Measurements from ENCODE around the gene ISM1. TPM values are rescaled to one million over a fixed set of nuclear protein-coding genes. Genes with fewer than 3 reads are reported as not detected.

The ISM1 gene
- total and polyA plus RNA-seq, 7 donors: 0.60 to 3.3 (median 1.5) TPM; not detected in 1

DNA sequence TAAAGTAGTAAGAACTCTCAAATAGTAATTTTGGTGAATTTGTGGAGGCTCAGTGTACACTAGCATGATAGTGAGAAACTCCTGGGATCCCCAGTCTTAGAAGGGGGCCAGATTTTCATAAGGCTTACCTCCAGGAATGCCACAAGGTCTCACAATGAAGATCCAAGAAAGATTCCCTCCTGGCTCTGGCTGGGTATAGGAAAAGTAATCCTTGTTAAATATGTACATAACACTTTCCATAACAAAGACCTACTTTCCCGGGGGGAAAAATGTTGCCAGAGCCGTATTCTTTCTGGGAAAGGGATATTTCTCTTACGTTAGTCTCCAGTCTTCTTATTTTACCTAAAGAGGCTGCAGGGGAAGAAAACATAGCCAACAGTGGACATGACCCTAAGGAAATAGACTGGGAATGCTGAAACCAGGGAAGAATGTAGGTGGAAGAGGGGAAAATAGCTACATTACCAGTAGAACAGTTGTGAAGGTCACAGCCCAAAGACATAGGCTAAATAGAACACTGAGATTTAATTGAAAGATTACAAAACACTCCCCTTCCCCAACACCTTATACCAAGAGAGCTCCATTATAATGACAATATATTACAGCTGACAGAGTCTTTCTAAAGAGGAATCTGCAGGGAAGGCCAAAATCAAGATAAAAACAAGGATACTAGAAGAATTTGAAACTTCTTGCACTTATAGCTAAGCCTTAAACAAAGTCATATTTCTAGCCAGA, 34.9 kb upstream of the ISM1 start:
- no peaks in the 10 kb centered on the region for H3K36me3 ChIP-seq
- no peak for DNase-seq
- H3K27ac ChIP-seq: no peak overlapping the region
- H3K9me3 ChIP-seq: no peaks in the 10 kb centered on the region
- TF ChIP-seq POLR2AphosphoS5 (IDR thresholded peaks at IDR 0.05) (no peak), EP300 (IDR thresholded peaks at IDR 0.05) (no peak), POLR2A (IDR thresholded peaks at IDR 0.05) (no peak)
- TF ChIP-seq, protein P1, sequence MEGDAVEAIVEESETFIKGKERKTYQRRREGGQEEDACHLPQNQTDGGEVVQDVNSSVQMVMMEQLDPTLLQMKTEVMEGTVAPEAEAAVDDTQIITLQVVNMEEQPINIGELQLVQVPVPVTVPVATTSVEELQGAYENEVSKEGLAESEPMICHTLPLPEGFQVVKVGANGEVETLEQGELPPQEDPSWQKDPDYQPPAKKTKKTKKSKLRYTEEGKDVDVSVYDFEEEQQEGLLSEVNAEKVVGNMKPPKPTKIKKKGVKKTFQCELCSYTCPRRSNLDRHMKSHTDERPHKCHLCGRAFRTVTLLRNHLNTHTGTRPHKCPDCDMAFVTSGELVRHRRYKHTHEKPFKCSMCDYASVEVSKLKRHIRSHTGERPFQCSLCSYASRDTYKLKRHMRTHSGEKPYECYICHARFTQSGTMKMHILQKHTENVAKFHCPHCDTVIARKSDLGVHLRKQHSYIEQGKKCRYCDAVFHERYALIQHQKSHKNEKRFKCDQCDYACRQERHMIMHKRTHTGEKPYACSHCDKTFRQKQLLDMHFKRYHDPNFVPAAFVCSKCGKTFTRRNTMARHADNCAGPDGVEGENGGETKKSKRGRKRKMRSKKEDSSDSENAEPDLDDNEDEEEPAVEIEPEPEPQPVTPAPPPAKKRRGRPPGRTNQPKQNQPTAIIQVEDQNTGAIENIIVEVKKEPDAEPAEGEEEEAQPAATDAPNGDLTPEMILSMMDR (IDR thresholded peaks at IDR 0.05): no peak
- H3K27me3 ChIP-seq: no peaks in the 10 kb centered on the region
- no peaks in the 10 kb centered on the region for H3K4me1 ChIP-seq
- H3K4me3 ChIP-seq: no peak overlapping the region
- intact Hi-C loops (cut with DNase I): no loop called here
- WGBS, 2 donors: 67 to 80% methylated on average over 3 of the region's 3 CpGs

- H3K4me1 ChIP-seq: no peaks in the 10 kb centered on the region
- DNase-seq: no peak
- no peak overlapping the region for H3K27ac ChIP-seq
- no peak for TF ChIP-seq POLR2A (IDR thresholded peaks at IDR 0.05)
- TF ChIP-seq POLR2AphosphoS5 (IDR thresholded peaks at IDR 0.05): no peak
- TF ChIP-seq, protein P1 (IDR thresholded peaks at IDR 0.05): no peak
- no peak for TF ChIP-seq EP300 (IDR thresholded peaks at IDR 0.05)
- 49 to 56% methylated on average over 2 of the region's 2 CpGs for WGBS, 2 donors
- H3K9me3 ChIP-seq: no peaks in the 10 kb centered on the region
- no peaks in the 10 kb centered on the region for H3K27me3 ChIP-seq
- H3K36me3 ChIP-seq: no peaks in the 10 kb centered on the region
- no peak overlapping the region for H3K4me3 ChIP-seq
- intact Hi-C loops (cut with DNase I): no loop called here
Measured at GRCh38 chr20:13187899-13188298, 33.2 kb upstream of the ISM1 start.

DNA sequence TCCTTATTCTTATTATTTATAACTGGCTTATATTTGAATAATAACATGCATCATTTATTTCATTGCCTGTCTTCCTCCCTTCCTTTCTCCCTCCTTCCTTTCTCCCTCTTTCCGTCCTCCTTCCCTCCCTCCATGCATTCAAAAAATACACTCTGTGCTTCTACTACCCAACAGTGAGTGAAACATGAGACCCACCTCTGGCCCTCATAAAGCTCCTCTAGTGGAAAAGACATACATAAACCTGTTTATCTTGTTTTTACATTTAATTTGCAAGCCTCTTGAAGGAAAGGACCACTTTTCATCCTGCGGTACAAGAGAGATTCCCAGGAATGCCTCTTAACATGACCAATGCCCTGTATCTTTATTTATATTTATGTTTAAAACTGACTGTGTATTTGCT, 21.8 kb upstream of the ISM1 start:
- no peaks in the 10 kb centered on the region for H3K27me3 ChIP-seq
- H3K4me3 ChIP-seq: no peak overlapping the region
- WGBS, 2 donors: 89 to 90% methylated on average over 2 of the region's 2 CpGs
- H3K4me1 ChIP-seq: no peaks in the 10 kb centered on the region
- intact Hi-C loops (cut with DNase I): loop anchor here (10.0 kb wide), 1 partner anchor 56 kb away; no protein-coding TSS in a partner anchor
- no peak overlapping the region for H3K27ac ChIP-seq
- H3K9me3 ChIP-seq: no peaks in the 10 kb centered on the region
- no peak for DNase-seq
- no peaks in the 10 kb centered on the region for H3K36me3 ChIP-seq
- TF ChIP-seq EP300 (IDR thresholded peaks at IDR 0.05): no peak
- TF ChIP-seq POLR2AphosphoS5 (IDR thresholded peaks at IDR 0.05): no peak
- TF ChIP-seq POLR2A (IDR thresholded peaks at IDR 0.05): no peak
- TF ChIP-seq, protein P1 (IDR thresholded peaks at IDR 0.05): no peak

DNA sequence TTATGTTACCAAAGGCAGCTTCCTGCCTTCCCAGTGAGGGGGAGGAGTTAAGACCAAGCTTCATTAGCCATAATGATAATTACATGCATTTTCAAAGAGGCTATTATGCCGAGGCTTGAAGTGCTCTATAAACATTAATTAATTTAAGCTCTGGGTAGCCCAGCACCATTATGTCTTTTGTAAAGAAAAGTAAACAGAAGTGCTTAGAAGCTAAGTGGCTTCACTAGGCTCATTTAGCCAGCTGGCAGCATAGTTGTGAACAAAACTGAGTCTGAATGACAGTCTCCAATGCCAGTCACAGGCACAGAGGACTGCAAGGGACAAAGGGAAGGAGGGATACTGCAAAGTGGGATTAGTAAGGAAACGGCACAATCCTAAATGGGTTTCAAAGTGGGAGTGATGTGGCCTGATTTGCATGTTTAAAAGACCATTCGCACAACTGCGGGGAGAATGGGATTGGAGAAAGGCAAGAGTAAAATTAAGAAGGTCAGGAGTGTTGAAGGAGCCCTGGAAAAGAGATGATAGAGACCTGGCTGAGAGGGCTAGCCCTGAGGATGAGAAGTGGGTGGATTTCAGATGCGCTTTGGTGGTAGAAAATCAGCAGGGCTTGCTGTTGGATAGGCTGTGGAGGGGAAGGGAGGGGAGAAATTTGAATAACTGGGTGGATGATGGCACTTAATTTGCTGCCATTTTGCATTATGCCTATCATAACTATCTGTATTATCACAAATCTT, 20.1 kb upstream of the ISM1 start:
- no peak for DNase-seq
- Histone ChIP-seq H3K4me3 (no peak overlapping the region), H3K9me3 (no peaks in the 10 kb centered on the region), H3K36me3 (no peaks in the 10 kb centered on the region), H3K27ac (no peak overlapping the region), H3K27me3 (no peaks in the 10 kb centered on the region), H3K4me1 (no peaks in the 10 kb centered on the region)
- TF ChIP-seq POLR2AphosphoS5 (IDR thresholded peaks at IDR 0.05): no peak
- no peak for TF ChIP-seq EP300 (IDR thresholded peaks at IDR 0.05)
- TF ChIP-seq, protein P1 (IDR thresholded peaks at IDR 0.05): no peak
- no peak for TF ChIP-seq POLR2A (IDR thresholded peaks at IDR 0.05)
- intact Hi-C loops (cut with DNase I): no loop called here
- WGBS, 2 donors: 72 to 78% methylated on average over 5 of the region's 5 CpGs
